ENCODE results near the gene NPAS1. TPM values are rescaled to one million over a fixed set of nuclear protein-coding genes. Genes with fewer than 3 reads are reported as not detected.

Gene NPAS1
- total and polyA plus RNA-seq, 2 of the 8 experiments (the other 6 are each of a cell fraction or from before 2014, with no cell fraction given): 9.9 to 13.9 TPM

- TF ChIP-seq TBP (IDR thresholded peaks at IDR 0.05; ENCODE audit: low read depth, low read length): no peak
- no peak for TF ChIP-seq TAF7 (optimal IDR thresholded peaks at IDR 0.05; ENCODE audit: borderline replicate concordance, low read depth, low read length)
- TF ChIP-seq NANOG (IDR thresholded peaks at IDR 0.05; ENCODE audit: insufficient read depth, low read depth, low read length, poor library complexity, severe bottlenecking): no peak
Measured at GRCh38 chr19:47044946-47045866, 25.6 kb downstream of the NPAS1 start (continued).
